Activated T-cell treated with anti-CD3 and anti-CD28 coated beads, Interleukin-2, amount 50 U/mL, for 1 hour (primary cell): ENCODE data around the gene PLAAT4.
"Not testable (repeated sequence)": the region's sequence is repeated elsewhere in the genome, so short reads cannot be mapped to it uniquely, and the experiment has no call there.

Experiments
- DNase-seq: peaks from one replicate; pipeline ENCODE4 v3.0.0-alpha.2; 2020

Gene PLAAT4

DNA sequence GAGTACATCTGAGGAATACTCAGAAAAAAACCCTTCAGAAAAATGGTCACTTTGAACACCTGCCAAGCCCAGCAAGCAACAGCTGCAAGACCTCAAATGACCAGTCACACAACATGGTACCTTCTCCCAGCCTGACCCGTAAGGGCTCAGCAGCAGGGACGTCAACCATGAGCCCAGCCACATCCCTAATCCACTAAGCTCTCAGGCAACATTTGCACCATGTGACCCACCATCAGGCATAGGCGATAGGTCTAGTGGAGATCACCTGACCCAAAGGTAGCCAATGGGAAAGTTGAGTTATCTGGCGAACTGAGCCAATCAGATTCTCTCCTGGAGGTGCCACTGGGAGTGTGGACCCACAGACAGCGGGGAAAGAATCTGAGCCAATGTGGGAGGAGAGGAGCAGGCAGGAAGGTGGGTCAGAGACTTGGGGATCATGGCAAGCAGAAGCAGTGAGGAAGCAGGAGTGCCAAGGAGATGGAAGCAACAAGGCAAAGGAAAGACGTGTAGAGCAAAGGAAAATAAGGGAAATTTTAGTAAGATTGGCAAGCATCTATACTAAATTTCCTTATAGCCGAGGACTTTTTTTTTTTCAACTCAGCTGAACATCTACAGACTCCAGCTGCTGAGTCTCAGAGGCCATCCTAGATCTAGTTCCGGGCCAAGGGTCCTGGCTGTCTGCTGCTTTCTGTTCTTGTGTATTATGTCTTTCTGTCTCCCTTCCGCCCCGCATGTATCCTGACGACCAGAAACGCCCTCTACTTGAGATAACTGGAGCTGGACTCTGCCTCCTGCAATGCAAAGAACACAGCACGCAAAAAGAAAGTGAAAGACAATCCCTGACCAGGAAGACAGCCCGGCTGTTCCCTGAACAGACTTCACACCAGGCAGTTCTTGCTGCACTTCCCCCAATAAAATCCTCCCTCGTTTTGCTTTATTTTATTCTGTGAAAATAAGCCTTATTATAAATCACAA, 37.6 kb downstream of the PLAAT4 start:
- no peak for DNase-seq

DNA sequence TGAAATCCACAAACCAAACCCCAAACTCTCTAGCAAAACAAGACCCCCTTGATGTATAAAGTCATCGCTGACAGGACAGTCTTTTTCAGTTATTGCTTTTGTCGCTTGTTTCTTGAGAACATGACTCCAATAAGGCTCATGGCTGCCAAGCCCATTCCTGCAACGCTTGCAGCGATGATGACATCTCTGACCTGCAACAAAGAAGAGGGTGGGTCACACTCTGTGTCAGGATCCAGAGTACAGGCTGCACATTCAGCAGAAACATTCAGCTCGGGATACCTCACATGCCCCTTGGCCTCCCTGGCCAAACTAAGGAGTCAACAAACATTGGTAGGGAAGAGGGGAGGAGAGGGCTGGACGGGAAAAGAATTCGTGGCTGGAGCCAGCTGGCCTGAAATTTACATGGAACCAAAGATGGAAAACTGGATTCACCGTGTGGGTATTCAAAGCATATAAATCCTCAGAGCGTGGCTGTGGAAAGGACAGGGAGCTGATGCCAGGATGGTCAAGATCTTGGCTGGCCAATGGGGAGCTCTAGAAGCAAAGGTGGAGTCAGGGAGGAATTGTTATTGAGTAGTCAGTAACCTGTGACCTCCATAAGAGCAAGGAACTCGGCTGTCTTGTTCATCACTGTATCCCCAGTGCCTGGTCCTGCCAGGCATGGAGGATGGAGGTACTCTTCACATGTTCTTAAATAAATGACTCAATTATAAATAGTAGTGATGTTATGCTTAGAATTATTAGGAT, 38.4 kb downstream of the PLAAT4 start:
- no peak for DNase-seq

DNA sequence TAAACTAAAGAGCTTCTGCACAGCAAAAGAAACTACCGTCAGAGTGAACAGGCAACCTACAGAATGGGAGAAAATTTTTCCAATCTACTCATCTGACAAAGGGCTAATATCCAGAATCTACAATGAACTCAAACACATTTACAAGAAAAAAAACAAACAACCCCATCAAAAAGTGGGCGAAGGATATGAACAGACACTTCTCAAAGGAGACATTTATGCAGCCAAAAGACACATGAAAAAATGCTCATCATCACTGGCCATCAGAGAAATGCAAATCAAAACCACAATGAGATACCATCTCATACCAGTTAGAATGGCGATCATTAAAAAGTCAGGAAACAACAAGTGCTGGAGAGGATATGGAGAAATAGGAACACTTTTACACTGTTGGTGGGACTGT, 42.3 kb downstream of the PLAAT4 start:
- DNase-seq, result not testable (repeated sequence)

- not testable (repeated sequence) for DNase-seq
Observed at GRCh38 chr11:63581224-63581623, 44.6 kb downstream of the PLAAT4 start.

- no peak for DNase-seq
Observed at GRCh38 chr11:63583357-63583677, 46.7 kb downstream of the PLAAT4 start.

- DNase-seq, result no peak
Observed at GRCh38 chr11:63586451-63587166, 50.0 kb downstream of the PLAAT4 start.

- DNase-seq, result no peak
Observed at GRCh38 chr11:63589000-63589399, 52.4 kb downstream of the PLAAT4 start.

- DNase-seq, result no peak
Observed at GRCh38 chr11:63590024-63590788, 53.6 kb downstream of the PLAAT4 start.

DNA sequence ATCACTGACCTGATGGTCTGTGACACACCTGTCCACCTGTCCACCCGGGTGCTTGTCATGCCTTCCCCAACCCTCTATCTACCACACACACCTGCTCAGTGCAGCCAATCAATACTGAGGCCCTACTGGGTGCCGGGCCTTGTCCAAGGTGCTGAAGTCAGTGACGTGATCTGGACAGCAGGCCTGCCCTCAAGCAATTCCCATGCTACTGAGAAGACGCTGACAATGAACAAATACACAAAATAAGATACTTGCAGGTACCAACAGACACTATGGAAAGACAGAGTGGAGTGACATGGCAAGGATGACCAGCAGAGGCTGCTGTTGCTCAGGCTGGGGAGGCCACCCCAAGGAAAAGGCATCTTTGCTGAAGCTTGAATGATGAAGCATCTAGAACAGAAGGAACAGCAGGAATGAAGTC, 56.4 kb downstream of the PLAAT4 start:
- DNase-seq, result no peak

DNA sequence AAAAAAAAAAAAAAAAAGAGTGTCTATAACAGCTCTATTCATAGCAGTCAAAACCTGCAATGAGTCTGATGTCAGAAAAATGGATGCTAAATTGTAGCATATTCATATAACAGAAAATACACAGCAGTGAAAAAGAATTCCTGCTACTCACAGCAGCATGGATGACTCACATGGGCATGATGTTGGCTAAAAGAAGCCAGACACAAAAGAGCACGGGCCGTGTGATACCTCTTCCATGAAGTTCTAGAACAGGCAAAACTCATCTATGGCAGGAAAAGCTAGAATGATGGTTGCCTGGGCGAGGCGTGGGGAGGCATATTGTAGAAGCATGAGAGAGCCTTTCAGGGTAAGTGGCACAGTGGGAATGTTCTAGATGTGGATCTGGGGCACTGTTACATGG, 58.7 kb downstream of the PLAAT4 start:
- no peak for DNase-seq
